ENCODE measurements around the gene NHS.

DNA sequence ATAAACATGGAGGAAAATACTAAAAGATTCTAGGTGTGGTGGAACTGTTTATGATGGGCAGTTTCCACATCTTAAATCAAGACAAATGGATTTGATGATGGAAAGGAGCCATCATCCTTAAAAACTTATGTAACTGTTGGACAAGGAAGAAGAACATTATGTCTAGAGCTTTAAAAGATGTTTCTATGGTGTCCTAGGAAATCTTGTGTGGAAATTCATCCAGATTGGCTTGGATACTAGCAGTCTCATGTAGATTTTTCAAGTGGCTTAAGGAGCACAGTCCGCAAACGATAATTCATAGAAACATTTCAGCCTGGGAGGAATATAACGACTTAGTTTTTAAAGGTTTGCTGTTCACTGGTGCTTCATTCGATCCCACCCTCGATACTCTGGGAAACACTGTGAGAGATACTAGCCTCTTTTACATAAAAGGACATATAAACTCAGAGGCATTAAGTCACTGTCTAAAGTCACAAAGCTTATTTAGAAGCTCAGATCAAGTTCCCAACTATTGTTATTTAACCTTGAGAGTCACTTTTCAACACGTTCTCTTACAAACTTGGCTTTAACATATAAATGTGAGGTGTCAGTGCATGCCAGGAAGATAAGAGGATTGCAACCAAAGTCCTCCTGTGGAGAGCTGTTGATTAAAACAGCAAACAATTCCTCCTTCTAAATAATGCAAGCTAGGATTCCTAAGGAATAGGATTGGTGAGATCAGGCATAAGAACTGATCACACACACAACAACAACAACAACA, 226.6 kb downstream of the NHS start:
- TF ChIP-seq POLR2AphosphoS5 (IDR thresholded peaks at IDR 0.05; ENCODE audit: insufficient read depth in 1 of 2, low read depth in 1 of 2), result no peak
- TF ChIP-seq, protein P1, sequence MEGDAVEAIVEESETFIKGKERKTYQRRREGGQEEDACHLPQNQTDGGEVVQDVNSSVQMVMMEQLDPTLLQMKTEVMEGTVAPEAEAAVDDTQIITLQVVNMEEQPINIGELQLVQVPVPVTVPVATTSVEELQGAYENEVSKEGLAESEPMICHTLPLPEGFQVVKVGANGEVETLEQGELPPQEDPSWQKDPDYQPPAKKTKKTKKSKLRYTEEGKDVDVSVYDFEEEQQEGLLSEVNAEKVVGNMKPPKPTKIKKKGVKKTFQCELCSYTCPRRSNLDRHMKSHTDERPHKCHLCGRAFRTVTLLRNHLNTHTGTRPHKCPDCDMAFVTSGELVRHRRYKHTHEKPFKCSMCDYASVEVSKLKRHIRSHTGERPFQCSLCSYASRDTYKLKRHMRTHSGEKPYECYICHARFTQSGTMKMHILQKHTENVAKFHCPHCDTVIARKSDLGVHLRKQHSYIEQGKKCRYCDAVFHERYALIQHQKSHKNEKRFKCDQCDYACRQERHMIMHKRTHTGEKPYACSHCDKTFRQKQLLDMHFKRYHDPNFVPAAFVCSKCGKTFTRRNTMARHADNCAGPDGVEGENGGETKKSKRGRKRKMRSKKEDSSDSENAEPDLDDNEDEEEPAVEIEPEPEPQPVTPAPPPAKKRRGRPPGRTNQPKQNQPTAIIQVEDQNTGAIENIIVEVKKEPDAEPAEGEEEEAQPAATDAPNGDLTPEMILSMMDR (IDR thresholded peaks at IDR 0.05), result no peak

Data from vagina (tissue), 2 donors.